ENCODE results near the gene FGGY.

FGGY gene

DNA sequence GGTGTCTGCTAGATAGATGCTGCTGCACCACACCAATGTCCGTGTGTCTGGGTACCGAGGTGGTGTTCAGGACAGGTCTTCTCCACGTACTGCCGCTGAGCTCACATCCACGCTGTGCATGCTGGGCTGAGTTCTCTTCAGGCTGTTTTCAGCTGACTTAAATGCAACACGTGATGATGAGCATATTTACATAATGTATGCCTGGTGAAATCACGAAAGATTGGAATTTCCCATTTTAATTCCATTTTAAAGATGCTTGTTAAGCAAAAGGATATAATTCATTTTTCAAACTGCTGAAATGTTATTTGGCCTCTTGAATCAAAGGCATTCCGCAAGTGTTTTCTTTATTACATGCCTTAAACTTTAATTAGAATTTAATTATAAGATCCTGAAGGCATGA is 107.9 kb downstream of the FGGY start:
- DNase-seq (ENCODE audit: extremely low spot score, insufficient read length, low read depth) (no peak), FAIRE-seq (no peak)

- DNase-seq (ENCODE audit: extremely low spot score, insufficient read length, low read depth) (no peak), FAIRE-seq (no peak)
Measured at GRCh38 chr1:59406437-59407164, 109.7 kb downstream of the FGGY start.

- no peak for DNase-seq (ENCODE audit: extremely low spot score, insufficient read length, low read depth)
- FAIRE-seq: no peak
Measured at GRCh38 chr1:59408608-59409240, 111.8 kb downstream of the FGGY start.

- no peak for DNase-seq (ENCODE audit: extremely low spot score, insufficient read length, low read depth)
- FAIRE-seq: no peak
Measured at GRCh38 chr1:59409549-59409948, 112.7 kb downstream of the FGGY start.

DNA sequence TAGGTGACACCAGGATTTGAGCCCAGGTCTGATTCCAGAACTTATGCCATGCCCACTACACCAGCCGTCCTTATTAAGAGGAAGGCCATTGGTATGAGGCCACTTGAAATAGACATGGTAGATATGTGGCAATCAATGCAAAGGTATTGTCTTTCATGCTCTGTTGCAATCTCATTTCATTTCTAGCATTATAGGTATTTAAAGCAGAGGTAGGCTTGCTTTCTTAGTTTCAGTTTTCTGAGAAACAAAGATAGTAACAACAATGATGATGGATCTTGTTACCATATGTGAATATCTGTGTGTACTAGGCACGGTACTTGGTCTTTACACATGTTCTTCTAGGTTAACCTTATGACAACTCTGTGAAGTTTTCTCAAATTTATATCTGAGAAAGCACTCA is 113.1 kb downstream of the FGGY start:
- no peak for FAIRE-seq
- DNase-seq (ENCODE audit: extremely low spot score, insufficient read length, low read depth): no peak

DNA sequence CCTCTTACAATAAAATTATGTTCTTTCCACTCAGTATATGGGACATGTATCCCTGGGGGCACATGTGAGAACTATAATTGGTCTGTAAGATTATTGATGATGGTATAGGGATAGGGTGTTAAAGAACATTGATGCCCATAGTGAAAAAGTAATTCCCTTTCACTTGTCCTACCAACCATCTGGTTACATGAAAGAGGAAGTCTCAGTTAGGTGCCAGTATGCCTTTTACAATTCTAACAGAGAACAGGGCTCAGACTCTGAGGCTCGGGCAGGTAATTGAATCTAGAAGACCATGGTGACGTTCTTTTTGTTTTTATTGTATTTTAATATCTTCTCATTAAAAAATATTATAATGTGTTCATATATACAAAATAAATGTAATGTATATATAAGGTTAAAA is 113.6 kb downstream of the FGGY start:
- no peak for FAIRE-seq
- DNase-seq (ENCODE audit: extremely low spot score, insufficient read length, low read depth): no peak

DNA sequence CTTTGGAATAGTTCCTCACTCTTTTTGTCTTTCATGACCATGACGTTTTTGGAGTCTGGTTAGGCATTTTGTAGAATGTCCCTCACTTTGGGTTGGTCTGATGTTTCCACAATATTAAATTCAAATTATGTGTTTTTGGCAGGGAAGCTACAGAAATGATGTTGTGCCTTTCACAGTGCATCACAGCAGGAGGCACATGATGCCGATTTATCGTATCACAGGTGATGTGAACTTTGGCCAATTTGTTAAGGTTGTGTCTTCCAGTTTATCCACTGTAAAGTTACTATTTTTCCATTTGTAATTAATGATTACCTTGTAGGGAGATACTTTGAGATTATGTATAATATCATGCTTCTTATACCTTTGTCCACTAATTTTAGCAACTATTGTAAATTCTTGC is 114.3 kb downstream of the FGGY start:
- DNase-seq (ENCODE audit: extremely low spot score, insufficient read length, low read depth): no peak
- no peak for FAIRE-seq

GRCh38 chr1:59412718-59413326 is 115.9 kb downstream of the FGGY start:
- FAIRE-seq (peak; percentile 45), DNase-seq (ENCODE audit: extremely low spot score, insufficient read length, low read depth) (no peak)

DNA sequence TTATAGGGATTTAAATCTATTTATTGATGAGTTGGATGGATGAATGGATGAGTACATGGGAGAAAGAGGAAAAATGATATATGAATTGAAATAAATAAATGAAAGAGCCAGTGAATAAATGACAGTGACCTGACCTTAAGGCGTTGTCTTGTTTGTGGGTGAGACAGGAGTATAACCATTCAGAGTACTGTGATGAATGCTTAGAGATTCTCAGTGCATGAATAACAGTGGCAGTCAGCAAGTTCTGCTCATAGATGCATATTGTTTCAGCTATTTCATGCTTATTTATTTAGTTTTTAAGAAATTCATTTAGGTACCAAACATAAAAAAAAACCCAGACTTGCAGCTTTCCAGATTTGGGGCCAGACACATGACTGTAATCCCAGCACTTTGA is 116.4 kb downstream of the FGGY start:
- no peak for FAIRE-seq
- DNase-seq (ENCODE audit: extremely low spot score, insufficient read length, low read depth): no peak

DNA sequence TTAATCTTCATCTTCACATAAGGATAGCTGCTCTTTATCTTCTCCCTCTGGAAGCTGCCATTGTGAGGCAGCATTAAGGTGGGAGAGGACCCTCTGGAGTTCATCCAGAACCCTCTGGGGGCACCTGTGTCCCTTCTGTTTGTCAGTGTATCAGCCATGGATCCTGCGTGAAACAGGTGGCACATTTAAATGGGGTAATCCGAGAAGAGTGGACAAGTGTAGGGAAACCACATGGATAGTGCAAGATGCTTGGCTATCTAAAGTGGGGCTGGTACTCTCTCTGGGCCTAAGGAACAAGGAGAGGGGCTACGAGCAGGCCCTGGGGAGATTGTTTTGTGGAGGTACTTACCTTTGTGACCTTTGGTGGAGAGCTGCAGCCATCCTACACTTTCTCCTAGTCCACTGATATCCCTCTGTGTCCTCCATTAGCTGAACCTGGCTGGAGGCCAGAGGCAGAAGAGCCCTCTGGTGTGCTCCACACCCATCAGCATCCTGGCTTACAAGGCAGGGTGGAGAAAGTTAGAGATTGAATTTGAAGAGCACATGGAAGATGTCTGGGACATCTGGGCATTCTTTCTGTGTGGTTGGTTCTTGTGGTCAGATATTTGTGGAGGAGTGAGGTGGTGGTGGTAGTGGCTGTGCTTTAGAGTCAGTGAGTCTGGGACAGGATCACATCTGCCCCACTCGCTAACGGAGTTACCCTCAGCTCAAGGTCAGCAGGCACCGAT is 117.7 kb downstream of the FGGY start:
- no peak for DNase-seq (ENCODE audit: extremely low spot score, insufficient read length, low read depth)
- FAIRE-seq: no peak

GRCh38 chr1:59415286-59415850 is 118.5 kb downstream of the FGGY start:
- DNase-seq (ENCODE audit: extremely low spot score, insufficient read length, low read depth) (no peak), FAIRE-seq (no peak)

DNA sequence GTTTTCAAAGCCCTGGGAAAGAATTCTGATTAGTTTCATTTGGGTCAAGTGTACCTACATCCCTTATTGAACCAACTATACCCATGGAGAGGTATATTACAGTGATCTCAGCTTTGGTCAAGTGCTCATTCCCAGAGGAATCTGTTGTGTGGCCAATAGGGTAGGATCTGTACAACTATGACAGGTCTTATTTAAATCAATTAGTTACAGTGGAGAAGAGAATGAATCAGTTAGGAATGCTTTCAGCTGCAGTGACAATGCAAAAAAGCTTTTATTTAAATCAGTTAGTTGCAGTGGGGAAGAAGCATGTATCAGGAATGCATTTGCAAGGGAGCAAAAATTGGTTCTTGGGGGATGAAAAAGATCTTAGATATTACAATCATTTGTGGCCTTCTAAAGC is 119.0 kb downstream of the FGGY start:
- DNase-seq (ENCODE audit: extremely low spot score, insufficient read length, low read depth) (no peak), FAIRE-seq (no peak)

DNA sequence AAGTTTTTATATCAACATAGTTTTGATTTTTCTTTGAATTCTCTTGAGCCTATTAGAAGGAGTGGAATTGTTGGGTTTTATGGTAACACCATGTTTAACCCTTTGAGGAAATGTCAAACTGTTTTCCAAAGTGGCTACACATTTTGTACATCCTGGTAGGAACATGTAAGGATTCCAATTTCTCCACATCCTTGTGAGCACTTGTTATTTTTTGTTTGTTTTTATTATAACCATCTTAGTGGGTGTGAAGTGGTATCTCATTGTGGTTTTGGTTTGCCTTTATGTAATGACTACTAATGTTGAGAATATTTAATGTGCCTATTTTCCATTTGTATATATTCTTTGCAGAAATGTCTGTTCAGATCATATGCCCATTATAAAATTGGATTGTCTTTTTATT is 120.5 kb downstream of the FGGY start:
- no peak for FAIRE-seq
- DNase-seq (ENCODE audit: extremely low spot score, insufficient read length, low read depth): no peak

DNA sequence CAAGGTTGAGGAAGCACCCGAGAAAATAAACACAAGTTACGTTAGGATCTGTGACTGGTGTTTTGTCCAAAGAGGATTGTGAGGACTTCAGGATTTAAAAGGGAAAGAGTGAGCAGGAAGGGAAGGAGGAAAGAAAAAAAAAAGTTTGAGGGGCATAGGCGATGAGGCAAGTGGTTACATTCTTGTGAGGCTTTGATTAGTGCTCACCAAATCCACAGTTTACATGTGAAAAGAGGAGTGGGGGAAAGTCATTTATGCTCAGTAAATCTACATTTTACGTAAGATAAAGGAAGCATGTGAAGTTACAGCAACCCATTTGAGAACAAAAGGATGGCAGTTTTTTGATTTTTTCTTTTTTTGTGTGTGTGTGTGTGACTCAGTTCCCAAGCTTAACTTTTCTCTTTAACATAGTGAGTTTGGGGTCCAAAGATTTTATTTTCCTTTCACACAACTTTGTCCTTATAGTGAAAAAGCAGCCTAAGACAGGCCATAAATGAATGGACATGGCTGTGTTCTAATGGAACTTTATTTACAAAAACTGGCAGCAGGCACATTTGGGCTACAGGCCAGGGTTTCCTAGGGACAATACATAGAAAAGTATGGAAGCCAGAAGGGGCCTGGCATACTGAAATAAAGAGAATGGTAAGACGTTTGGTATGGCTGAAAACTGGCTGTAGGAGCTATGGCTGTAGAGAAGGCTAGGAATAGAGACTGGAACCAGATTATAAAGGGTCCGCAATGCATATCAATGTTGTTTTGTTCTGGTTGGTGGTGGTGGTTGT is 121.7 kb downstream of the FGGY start:
- no peak for FAIRE-seq
- no peak for DNase-seq (ENCODE audit: extremely low spot score, insufficient read length, low read depth)

DNA sequence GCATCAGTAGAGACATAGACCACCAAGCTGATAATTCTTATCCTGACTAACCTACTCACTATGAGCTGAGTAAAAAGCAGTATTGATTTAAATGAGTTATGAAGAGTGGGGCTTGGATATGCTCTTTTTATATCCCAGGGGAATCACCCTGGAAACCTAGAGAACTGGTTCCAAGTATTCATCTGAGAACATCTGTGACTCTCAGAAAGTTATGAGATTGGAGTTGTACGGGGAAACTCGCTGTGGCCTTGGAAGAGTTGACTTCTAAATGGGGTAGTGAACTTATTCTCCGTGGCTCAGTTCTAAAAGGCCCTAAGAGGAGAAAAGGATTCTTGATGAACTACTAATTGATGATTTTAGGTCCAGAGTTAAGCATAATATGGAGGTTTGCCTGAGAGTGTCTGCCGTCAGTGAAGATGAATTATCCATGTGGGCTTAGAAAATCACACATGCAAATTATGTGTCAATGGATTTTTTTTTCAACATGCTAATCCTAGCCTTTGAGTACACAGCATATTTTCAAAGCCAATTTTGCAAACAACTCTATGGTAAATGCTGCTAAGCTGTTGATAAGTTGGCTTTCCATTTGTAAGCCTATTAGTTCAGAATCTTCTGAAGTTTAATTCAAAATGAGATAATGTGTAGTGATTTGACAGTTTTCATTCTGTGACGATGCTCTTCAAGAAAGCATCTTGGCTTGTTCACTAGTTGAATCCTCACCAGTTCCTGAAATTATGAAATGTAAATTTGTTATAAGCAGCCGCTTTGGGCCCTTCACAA is 122.7 kb downstream of the FGGY start:
- FAIRE-seq (no peak), DNase-seq (ENCODE audit: extremely low spot score, insufficient read length, low read depth) (no peak)

DNA sequence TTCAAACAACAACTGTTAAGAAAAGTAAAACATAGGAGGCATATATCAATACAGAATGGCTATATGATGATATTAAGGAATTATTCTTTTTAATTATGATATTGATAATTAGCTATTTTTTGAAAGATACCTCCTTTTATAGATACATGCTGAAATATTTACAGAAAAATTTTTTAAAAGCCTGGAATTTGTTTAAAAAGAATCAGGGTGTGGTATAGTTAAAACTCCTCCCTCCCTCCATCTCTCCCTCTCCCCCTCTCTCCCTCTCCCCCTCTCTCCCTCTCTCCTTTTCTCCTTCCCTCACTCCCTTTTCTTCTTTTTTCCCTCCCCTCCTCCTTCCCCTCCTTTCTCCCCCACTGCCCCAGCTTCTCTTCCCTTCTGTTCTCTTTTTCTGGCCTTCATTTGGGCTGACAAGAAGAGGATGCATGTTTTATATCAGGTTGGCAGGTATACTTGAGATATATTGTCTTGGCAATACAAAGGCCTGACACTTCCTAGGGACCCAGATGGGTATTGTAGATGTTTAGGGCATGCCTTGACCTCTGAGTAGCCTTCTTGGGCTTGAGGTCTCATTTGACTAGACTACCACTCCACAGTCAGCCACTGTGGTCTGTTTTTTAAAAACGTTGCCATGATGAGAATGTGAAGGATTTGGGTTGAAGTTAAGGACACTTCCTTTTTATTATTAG is 124.5 kb downstream of the FGGY start:
- DNase-seq (ENCODE audit: extremely low spot score, insufficient read length, low read depth) (no peak), FAIRE-seq (no peak)

GRCh38 chr1:59422921-59423575 is 126.2 kb downstream of the FGGY start:
- FAIRE-seq (no peak), DNase-seq (ENCODE audit: extremely low spot score, insufficient read length, low read depth) (no peak)

DNA sequence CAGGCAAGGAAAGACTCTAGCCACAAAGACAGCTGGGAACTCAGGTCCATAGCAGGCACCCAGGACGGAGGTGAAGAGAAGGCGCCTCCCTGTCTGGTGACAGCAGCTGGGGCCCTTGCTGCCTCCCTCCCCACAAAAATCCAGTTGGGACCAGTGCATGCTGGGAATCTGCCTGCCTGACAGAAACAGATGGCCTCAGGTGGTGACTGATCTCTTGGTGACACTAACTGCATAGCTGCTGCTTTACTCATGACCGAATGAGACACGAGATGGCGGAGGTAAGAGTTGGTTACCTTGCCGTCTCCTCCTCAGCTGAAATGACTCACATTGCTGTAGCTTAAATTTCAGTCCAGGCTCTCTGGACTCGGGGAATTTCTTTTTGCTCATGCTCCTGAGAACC is 130.3 kb downstream of the FGGY start:
- no peak for DNase-seq (ENCODE audit: extremely low spot score, insufficient read length, low read depth)
- no peak for FAIRE-seq
